Neural cell (in vitro differentiated cells): ENCODE data around the gene HUNK.

Experiments
- CTCF ChIP-seq: fragments of 450-650 bp; IDR thresholded peaks from 2 replicates; pipeline ENCODE4 v1.5.1; 2014; ENCODE audit warnings: antibody characterized with exemption, mild to moderate bottlenecking, moderate library complexity; ENCODE audit not compliant: poor library complexity, severe bottlenecking
- EZH2 ChIP-seq: fragments of 200-600, 300-800 bp; shearing (Covaris generic), sonication (generic); IDR thresholded peaks from 2 replicates; pipeline ENCODE4 v1.6.1; 2014; ENCODE audit warnings: antibody characterized with exemption, low read length, borderline replicate concordance, mild to moderate bottlenecking; ENCODE audit not compliant: insufficient read depth, poor library complexity, severe bottlenecking
- TAF1 ChIP-seq: IDR thresholded peaks from 2 replicates; pipeline ENCODE4 v1.6.1; 2012; ENCODE audit warnings: low read depth

GRCh38 chr21:31879911-31880310, 7.1 kb downstream of the HUNK start:
- TF ChIP-seq TAF1 (no peak), CTCF (no peak), EZH2 (no peak)
